ENCODE data around the gene CCDC92.

CCDC92 gene

DNA sequence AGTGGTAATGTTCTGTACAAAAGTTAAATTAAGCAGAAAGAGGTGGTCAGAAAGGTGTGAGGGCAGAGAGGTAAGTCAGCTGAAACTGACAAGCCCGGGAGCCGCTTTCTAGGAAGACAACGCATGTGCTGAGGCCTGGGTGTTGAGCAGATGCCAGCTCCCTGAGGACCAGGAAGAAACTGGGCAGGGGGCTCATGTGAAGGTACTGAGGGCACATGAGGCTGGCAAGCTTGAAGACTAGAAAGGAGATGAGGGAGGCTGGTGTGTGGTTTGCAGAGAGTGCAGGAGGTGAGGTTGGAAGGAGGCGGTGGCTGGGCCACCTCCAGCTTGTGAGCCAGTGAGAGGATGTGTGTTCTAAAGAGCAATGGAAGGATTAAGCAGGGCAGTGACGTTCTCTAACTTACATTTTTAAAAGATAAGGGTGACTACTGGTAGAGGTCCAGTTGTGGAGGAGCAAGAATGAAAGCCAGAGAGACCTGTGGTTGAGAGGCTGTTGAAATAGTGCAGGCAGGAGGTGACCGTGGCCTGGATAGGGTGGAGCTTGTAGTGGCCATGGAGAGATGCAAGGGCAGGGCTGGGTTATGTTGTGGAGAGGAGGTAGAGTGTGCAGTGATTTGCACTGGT is 29.5 kb upstream of the CCDC92 start:
- no peak for DNase-seq

- no peak for DNase-seq
Measured at GRCh38 chr12:124001343-124001742, 28.7 kb upstream of the CCDC92 start.

GRCh38 chr12:124000111-124000510 is 27.5 kb upstream of the CCDC92 start:
- no peak for DNase-seq

GRCh38 chr12:123998991-123999359 is 26.3 kb upstream of the CCDC92 start:
- DNase-seq = no peak

GRCh38 chr12:123998344-123998990 is 25.8 kb upstream of the CCDC92 start:
- DNase-seq = no peak

DNA sequence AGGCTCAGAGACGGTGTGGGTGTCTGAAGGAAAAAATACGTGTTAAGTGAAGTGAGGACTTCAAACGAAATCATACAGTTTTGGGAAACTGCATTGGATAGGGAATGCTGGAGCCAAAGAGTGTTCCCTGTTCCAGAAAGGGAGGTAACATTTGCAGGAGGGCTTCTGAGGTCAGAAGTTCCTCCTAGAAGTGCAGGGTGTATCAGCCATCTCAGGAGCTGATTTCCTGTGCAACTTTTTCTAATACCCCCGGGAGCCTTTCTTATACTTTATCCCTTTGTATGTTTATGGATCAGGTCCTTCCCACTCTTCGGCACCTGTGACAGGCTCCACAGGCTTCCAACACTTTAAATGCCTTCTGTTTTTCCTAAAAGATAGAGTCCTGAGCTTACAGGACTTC is 25.3 kb upstream of the CCDC92 start:
- DNase-seq = no peak

DNA sequence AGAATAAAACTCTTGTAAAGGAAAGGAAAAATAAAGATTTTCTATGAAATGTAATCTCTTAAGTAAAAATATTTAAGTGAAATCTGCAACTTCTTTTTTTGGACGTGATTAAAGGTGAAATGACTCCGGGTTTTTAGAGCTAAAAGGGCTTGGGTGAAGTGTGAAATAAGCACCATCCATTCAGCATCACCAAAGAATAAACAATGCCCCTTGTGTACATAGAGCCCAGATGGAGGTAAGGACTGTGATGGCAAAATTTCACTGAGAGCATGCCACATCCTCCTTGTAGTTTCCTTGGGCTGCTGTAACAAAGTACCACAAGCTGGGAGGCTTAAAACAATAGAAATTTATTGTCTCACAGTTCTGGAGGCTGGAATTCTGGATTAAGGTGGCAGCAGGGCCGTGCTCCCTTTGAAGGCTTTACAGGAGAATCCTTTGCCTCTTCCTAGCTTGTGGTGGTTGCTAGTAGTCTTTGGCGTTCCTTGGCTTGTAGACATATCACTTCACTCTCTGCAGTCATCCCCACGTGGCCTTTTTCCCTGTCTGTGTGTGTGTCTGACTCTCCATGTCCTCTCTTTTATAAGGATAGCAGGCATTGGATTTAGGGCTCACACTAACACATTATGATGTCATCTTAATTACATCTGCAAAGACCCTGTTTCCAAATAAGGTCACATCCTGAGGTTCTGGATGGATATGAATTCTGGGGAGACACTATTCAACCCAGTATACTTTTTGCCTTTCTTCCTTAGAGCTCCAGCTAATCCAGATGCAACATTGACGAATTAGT is 24.6 kb upstream of the CCDC92 start:
- no peak for DNase-seq

- DNase-seq = peak in 8 of 14 donors; percentile 44 to 69 (median 56)
Measured at GRCh38 chr12:123996581-123996980, 23.9 kb upstream of the CCDC92 start.

GRCh38 chr12:123995023-123995748 is 22.6 kb upstream of the CCDC92 start:
- no peak for DNase-seq

DNA sequence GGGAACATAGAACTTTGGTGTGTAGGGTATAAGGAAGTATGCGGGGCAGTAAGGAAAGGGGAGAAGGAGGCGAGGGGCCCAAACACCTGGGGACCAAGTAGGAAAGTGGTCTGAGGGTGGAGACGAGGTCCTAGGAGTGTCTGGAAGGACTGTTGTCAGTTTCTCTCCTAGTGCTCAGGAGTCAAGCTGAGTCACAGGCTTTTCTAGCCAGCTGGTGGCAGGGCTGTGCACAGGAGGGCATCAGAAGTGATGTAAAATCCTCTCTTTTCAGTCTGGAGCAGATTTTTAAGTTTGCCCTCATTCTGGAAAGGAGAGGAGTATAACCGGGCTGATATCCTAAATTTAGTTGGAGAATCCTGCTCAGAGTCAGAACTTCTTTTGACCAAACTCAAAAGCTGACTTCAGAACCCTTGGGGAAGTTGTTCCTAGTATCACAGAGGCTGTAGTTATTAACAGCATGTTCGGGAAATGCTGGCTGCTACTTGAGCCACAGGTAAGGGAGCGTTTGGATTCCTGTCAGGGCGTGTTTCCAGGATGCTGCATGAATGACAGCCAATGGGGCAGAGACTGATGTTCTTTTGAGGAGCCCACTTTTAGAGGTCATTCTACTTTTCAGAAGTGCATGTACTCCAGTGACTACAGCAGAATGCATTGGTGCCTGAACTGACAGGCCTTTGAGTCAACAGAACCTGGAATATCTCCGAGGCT is 19.6 kb upstream of the CCDC92 start:
- DNase-seq = no peak

- no peak for DNase-seq
Measured at GRCh38 chr12:123991372-123991951, 18.8 kb upstream of the CCDC92 start.

- DNase-seq = no peak
Measured at GRCh38 chr12:123990511-123990910, 17.9 kb upstream of the CCDC92 start.

DNA sequence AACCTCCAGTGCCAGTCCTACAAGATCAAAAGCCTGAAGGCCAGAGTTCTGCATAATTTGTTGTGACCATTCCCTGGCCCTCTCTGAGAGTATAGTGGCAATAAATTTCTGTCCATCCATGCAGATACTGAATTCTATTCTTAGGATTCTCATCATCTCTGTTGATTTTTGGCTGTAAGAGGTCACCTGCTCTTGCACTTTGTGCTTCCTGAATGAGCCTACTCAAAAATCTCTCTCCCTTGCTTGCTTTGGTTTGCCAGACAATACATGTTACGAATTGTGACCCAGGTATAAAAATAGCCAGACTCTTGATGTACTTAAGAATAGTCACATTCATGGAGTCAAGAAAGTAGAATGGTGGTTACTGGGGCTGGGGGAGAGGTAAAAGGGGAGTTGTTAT is 17.1 kb upstream of the CCDC92 start:
- DNase-seq = no peak

DNA sequence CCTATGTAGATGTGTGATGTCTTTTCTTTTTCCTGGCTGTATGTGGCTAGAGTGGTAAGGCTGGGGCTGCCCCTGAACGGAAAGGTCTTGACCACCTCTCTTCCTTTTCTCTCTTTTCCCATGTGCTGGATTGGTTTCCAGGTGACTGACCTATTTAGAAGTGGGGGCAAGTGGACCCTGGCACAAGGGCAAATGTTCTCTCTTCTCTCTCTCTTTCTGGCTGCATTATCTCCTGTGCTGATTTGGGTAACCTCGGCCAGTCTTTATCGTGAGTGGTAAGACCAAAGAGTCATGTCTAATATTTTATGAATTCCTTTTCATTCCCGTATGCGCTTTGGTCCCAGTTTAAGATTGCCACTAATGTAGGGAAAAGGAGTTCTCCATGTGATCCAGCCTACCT is 16.5 kb upstream of the CCDC92 start:
- no peak for DNase-seq

DNA sequence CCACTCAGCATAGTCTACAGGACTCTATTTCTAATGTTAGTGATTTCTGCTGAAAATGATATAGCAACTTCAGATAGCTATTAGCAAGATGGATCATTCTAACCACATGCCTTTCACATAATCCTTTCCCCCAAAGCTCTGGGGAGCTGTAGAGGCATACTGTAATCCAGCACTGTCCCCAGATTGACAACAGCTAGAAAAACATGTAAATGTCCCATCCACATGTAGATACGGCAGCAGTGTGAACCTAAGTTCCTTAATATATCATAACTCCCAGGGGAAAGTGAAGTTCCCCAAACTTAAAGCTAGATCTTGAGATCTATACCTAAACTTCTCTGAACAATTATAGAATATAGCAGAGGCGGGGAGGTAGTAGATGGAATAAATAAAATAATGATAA is 14.4 kb upstream of the CCDC92 start:
- no peak for DNase-seq

DNA sequence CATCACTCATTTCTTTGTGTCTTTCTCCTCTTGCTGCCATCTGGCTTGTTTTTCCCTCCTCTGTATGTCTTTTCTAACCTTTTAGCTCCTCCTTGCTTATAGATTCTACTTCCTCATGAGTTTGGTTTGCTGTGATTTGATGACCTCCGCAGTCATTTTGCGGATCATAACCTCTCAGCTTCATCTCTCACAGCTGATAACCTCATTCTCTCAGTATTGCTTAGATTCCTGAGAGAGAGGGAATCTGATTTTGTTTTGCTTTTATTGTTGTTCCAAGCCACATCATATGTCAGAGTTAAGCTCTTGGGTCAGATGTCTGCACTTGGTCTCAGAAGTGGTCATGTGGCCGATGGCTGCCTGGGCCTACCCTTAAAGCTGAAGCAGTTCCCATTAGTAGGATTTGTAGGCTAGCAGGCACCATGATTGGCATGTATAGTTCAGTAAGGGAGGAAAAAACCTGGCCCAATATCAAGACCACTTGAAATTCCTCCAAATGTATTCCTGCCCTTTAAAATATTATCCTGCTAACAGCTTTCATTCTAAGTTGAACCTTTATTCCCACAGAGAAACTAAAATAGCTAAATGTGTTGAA is 13.8 kb upstream of the CCDC92 start:
- no peak for DNase-seq

GRCh38 chr12:123984903-123985302 is 12.3 kb upstream of the CCDC92 start:
- DNase-seq = no peak

GRCh38 chr12:123983822-123984485 is 11.3 kb upstream of the CCDC92 start:
- peak in 8 of 14 donors; percentile 10 to 48 (median 26) for DNase-seq

DNA sequence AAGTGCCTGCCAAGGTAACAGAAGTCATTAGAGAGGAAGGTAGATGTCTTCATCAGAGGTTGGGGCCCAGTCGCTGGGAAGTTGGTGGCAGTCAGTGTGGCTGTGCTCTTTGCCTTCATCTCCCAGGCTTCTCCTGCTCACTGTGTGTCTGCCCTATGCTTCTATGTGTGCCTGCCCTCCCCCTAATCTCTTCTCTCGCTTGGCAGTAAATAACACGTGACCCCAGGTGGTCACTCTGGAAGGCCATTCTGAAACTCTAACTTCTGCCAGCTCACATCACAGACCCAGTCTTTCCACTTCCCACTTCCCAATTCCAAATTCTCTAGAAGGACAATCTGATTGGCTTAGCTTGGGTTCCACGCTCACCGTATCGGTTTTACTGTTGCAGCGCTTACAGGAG is 9.6 kb upstream of the CCDC92 start:
- DNase-seq = no peak

- no peak for DNase-seq
Measured at GRCh38 chr12:123979566-123979965, 6.9 kb upstream of the CCDC92 start.

DNA sequence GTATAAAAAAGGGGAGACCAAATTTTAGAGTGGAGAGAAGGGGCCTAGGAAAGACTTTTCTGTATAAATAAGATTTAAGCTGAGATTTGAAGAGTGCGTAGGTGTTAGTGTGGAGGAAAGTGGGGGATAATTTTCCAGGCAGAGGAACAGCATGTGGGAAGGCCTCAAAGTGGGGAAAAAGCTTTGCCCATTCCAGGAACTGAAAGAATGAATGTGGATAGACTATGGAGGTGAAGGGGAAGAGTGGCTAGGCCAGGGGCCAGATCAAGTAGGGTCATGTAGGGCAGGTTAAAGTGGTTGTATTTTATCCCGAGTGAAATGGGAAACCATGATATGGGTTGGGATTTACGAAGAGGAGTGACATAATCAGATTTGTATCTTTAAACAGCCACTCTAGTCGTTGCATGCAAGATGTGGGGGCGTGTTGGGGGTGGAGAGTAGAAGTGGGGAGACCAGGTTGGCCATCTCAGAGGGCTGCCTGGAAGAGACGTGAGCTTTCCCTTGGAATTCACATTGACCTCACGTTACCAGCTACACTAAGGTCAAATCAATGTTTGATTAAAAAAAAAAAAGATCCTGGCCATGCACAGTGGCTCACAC is 3.7 kb upstream of the CCDC92 start:
- DNase-seq = no peak
